Peyer's patch (tissue), 4 donors: ENCODE data around the gene RIBC1. TPM values are rescaled to one million over a fixed set of nuclear protein-coding genes. Genes with fewer than 3 reads are reported as not detected.

Experiments
- DNase-seq, 3 donors: peaks; one replicate each; pipeline ENCODE4 v3.0.0-alpha.2; 2017 to 2019
- H3K27ac ChIP-seq, 4 donors: fragments of 200-600 bp; sonication (generic); one replicate each; pipeline ENCODE4 v1.5.1; 2016 to 2019
- H3K27me3 ChIP-seq, 2 donors: fragments of 200-600 bp; sonication (generic); one replicate each; pipeline ENCODE4 v1.5.1; 2019
- H3K36me3 ChIP-seq, 3 donors: fragments of 200-600 bp; sonication (generic); one replicate each; pipeline ENCODE4 v1.5.1; 2016 to 2019
- H3K4me1 ChIP-seq, 4 donors: fragments of 200-600 bp; sonication (generic); one replicate each; pipeline ENCODE4 v1.5.1; 2016 to 2019
- H3K4me3 ChIP-seq, 4 donors: fragments of 200-600 bp; sonication (generic); 1 replicate in 3 of 4; 2 replicates in 1 of 4; pipeline ENCODE4 v1.5.1; 2016 to 2019; ENCODE audit warnings: mild to moderate bottlenecking in 1 of 4
- H3K9me3 ChIP-seq, 4 donors: fragments of 200-600 bp; sonication (generic); one replicate each; pipeline ENCODE4 v1.5.1; 2016 to 2019; ENCODE audit warnings: mild to moderate bottlenecking in 1 of 4
- CTCF ChIP-seq, 6 experiments: fragments of 450-650 bp in 4 of 6; fragments of 200-600 bp in 2 of 6; sonication (generic) in 1 of 6; IDR thresholded peaks; one replicate each; pipeline ENCODE4 v1.5.1; 2017 to 2019; ENCODE audit warnings: antibody characterized with exemption in 6 of 6, mild to moderate bottlenecking in 3 of 6, moderate library complexity in 1 of 6
- POLR2A ChIP-seq, 2 donors: fragments of 450-650 bp; IDR thresholded peaks; one replicate each; pipeline ENCODE4 v1.5.1; 2017; ENCODE audit warnings: antibody characterized with exemption in 2 of 2, mild to moderate bottlenecking in 2 of 2, moderate library complexity in 2 of 2
- total RNA-seq, 4 donors: library from RNA; depleted of rRNA; stranded (reverse); fragments of >200 nt; gene quantifications; one replicate each; pipeline ENCODE4 v1.1.0, GENCODE V29; 2016

Gene RIBC1
- total RNA-seq, 4 donors from 2014 or later, result 1.0 TPM; not detected in 3

DNA sequence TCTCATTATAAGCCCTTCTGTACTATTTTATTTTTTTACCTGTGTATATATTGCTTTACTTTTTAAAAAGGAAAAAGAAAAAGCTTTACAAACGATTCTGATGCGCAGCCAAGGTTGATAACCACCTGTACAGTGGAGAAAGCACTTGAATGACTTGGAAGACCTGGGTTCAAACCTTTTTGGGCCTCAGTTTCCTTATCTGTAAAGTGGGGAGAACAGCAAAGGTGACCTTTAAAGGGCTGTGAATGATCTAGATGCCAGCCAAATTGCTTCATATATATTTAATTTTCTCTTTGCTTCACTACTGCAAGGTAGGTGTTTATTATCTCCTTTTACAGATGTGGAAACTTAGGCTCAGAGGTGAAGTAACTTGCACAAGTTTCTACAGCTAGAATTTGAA lies 45.2 kb upstream of the RIBC1 start:
- Histone ChIP-seq H3K4me1 (no peaks in the 10 kb centered on the region), H3K27me3 (no peaks in the 10 kb centered on the region), H3K36me3 (peaks cover 0 to 25% (median 0%) of the 10 kb centered on the region in 3 donors), H3K27ac (no peak overlapping the region), H3K4me3 (no peak overlapping the region), H3K9me3 (no peaks in the 10 kb centered on the region)
- TF ChIP-seq POLR2A (IDR thresholded peaks at IDR 0.05) (no peak), CTCF (IDR thresholded peaks at IDR 0.05) (no peak)
- DNase-seq, result no peak

DNA sequence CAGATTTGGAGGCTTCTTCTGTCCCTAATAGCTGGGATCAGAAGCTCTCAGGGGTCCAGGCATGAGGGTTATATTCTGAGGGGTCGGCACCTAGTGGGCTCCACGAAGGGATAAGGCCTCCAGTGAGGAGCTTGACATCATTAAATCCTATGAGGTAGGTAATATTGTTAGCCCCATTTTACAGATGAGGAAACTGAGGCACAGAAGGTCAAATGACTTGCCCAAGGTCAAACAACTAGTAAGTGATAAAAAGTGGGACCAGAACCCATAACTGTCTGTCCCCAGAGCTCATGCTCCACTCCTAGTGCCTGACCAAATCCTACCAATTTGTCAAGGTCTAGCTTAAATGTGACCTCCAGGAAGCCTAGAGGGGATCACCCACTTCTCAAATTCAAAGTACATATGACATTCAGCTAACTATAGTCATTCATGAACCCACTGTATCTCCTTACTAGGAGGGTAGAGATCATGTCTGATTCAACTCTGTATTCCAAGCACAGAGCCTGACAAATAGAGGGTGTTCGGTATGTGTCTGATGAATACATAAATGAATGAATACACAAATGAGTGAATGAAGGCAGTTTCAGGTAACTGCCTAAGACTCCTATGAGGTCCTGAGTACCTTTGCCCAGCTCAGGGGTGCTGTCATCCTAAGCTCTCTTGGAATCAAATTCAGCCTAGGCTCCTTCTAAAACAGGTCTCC lies 43.5 kb upstream of the RIBC1 start:
- Histone ChIP-seq H3K4me1 (no peaks in the 10 kb centered on the region), H3K27me3 (no peaks in the 10 kb centered on the region), H3K4me3 (no peak overlapping the region), H3K9me3 (no peaks in the 10 kb centered on the region), H3K27ac (no peak overlapping the region), H3K36me3 (peaks cover 0 to 31% (median 0%) of the 10 kb centered on the region in 3 donors)
- TF ChIP-seq CTCF (IDR thresholded peaks at IDR 0.05) (no peak), POLR2A (IDR thresholded peaks at IDR 0.05) (no peak)
- DNase-seq, result no peak

DNA sequence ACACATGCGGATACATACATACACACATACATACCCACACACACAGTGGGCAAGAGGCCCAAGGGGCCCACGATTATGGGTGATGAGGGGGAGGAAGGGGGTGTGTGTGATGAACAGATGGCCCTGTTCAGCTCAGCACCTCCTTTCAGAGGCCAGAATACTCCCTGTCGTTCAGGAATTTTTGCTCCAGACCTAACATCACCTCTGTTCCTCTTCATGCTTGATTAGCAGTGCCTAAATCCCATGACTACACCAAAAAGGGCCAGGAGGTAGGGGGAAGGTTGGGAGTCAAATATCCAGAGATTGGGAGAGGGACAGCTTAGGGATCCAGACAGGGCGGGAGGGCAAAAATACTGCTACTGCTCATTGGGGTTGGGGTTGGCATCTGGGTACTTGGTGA lies 42.9 kb upstream of the RIBC1 start:
- Histone ChIP-seq H3K27ac (no peak overlapping the region), H3K27me3 (no peaks in the 10 kb centered on the region), H3K4me3 (no peak overlapping the region), H3K4me1 (no peaks in the 10 kb centered on the region), H3K9me3 (no peaks in the 10 kb centered on the region), H3K36me3 (peaks cover 0 to 31% (median 0%) of the 10 kb centered on the region in 3 donors)
- no peak for DNase-seq
- TF ChIP-seq CTCF (IDR thresholded peaks at IDR 0.05) (no peak), POLR2A (IDR thresholded peaks at IDR 0.05) (no peak)

DNA sequence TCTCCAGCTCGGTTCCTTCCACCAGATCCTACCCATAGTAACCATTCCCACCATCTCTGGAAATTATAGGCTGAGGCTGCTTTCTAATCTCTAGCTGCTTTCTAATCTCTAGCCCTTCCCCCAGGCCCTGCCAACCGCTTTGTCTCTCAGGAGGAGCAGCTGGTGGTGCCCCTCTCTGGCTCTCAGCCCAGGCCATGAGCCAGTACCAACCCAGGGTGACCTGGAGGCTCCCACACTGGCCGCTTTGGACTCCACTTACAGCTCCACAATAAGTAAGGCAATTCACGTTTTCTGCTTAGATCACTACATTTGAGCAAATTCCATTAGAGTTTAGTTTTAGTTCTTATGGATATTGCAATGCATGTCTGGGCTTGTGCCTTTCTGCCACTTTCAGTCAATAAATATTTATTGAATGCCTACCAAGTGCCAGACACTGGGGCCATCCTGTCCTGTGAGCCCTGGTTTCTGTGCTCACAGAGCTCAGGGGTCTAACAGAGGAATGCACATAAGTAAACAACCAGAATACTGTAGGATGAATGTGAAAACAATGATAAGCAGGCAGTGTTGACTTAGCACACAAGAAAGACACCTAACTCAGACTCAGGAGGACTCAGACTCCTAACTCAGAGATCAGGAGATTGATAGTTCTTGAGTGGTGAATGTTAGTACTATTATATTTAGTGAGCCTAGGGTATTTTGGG lies 39.1 kb upstream of the RIBC1 start:
- TF ChIP-seq CTCF (IDR thresholded peaks at IDR 0.05), result no peak
- Histone ChIP-seq H3K27me3 (no peaks in the 10 kb centered on the region), H3K9me3 (no peaks in the 10 kb centered on the region), H3K27ac (no peak overlapping the region), H3K4me3 (no peak overlapping the region), H3K36me3 (peaks cover 0 to 36% (median 0%) of the 10 kb centered on the region in 3 donors), H3K4me1 (no peaks in the 10 kb centered on the region)
- DNase-seq, result no peak

- no peaks in the 10 kb centered on the region for H3K4me1 ChIP-seq
- peaks cover 0 to 13% (median 0%) of the 10 kb centered on the region in 3 donors for H3K36me3 ChIP-seq
- TF ChIP-seq CTCF (IDR thresholded peaks at IDR 0.05) (no peak), POLR2A (IDR thresholded peaks at IDR 0.05) (no peak)
- no peak for DNase-seq
- H3K27me3 ChIP-seq, result no peaks in the 10 kb centered on the region
- H3K4me3 ChIP-seq, result no peak overlapping the region
- H3K27ac ChIP-seq, result no peak overlapping the region
- H3K9me3 ChIP-seq, result no peaks in the 10 kb centered on the region
Measured at GRCh38 chrX:53395605-53396298, 26.9 kb upstream of the RIBC1 start.
